ENCODE data around the gene STAB2.

The STAB2 gene

DNA sequence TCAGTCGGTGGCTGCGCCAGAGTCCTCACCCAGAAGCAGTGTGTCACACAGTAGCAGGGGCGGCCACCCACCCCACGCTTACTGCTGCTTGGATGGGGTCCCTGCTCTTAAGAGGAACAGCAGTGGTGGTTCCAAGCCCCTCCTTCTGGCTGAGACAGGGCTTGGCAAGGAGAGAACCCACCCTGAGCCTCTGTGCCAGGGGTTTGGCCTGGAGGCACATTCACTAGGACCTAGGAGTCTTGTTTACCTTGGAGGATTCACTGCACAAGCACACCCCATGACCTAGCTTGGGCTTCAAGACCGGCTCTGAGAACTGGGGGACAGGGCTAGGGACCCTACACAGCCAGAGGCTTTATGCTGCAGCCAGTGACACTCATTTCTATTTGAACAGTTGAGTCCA lies 175.4 kb downstream of the STAB2 start:
- H3K9me2 ChIP-seq (replicated peaks; ENCODE audit: insufficient read depth, low read length), result no peaks in the 10 kb centered on the region
- no peak overlapping the region for H2AFZ ChIP-seq (ENCODE audit: low read length)
- H4K20me1 ChIP-seq (ENCODE audit: insufficient read depth, low read length), result no peaks in the 10 kb centered on the region
- H3K79me2 ChIP-seq (ENCODE audit: low read length), result no peaks in the 10 kb centered on the region
- no peaks in the 10 kb centered on the region for H3K36me3 ChIP-seq (replicated peaks; ENCODE audit: insufficient read depth, low read length)
- no peak overlapping the region for H3K27ac ChIP-seq (ENCODE audit: low read length)
- H3K27me3 ChIP-seq (replicated peaks; ENCODE audit: insufficient read depth, low read length), result no peaks in the 10 kb centered on the region
- no peak for DNase-seq
- H3K4me1 ChIP-seq (ENCODE audit: low read length), result no peaks in the 10 kb centered on the region
- no peaks in the 10 kb centered on the region for H3K9me3 ChIP-seq (replicated peaks; ENCODE audit: insufficient read depth, low read length)
- H3K4me3 ChIP-seq (ENCODE audit: low read length), result no peak overlapping the region
- H3K4me2 ChIP-seq (ENCODE audit: low read depth, low read length), result no peak overlapping the region
- TF ChIP-seq EZH2phosphoT487 (IDR thresholded peaks at IDR 0.05; ENCODE audit: low read length) (no peak), EZH2 (optimal IDR thresholded peaks at IDR 0.05; ENCODE audit: low read depth, low read length) (no peak)
- no peak overlapping the region for H3K9ac ChIP-seq (ENCODE audit: low read length)
- H3F3A ChIP-seq (ENCODE audit: insufficient read depth, low read length), result no peaks in the 10 kb centered on the region

DNA sequence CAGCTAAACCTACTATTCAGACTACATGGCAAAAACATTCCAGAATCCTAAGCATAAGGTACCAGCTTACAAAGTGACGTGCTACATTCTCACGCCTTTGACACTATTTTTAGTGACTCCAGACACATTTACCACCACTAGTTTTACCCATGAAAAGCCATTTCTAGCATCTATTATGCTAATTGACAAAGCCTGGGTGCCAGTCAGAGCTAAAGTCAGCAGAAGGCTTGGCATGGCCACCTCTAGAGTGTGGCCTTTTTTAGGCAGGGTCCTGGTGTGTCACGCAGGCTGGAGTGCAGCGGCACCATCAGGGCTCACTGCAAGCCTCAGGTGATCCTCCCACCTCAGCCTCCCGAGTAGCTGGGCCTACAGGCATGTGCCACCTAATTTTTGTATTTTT lies 178.2 kb downstream of the STAB2 start:
- H3K9ac ChIP-seq (ENCODE audit: low read length), result no peak overlapping the region
- H3K79me2 ChIP-seq (ENCODE audit: low read length), result no peaks in the 10 kb centered on the region
- no peaks in the 10 kb centered on the region for H3F3A ChIP-seq (ENCODE audit: insufficient read depth, low read length)
- H3K9me2 ChIP-seq (replicated peaks; ENCODE audit: insufficient read depth, low read length), result no peaks in the 10 kb centered on the region
- no peaks in the 10 kb centered on the region for H3K36me3 ChIP-seq (replicated peaks; ENCODE audit: insufficient read depth, low read length)
- no peaks in the 10 kb centered on the region for H3K4me1 ChIP-seq (ENCODE audit: low read length)
- H3K27me3 ChIP-seq (replicated peaks; ENCODE audit: insufficient read depth, low read length), result no peaks in the 10 kb centered on the region
- no peaks in the 10 kb centered on the region for H4K20me1 ChIP-seq (ENCODE audit: insufficient read depth, low read length)
- H3K9me3 ChIP-seq (replicated peaks; ENCODE audit: insufficient read depth, low read length), result no peaks in the 10 kb centered on the region
- H3K4me2 ChIP-seq (ENCODE audit: low read depth, low read length), result no peak overlapping the region
- H3K27ac ChIP-seq (ENCODE audit: low read length), result no peak overlapping the region
- no peak overlapping the region for H2AFZ ChIP-seq (ENCODE audit: low read length)
- H3K4me3 ChIP-seq (ENCODE audit: low read length), result no peak overlapping the region
- TF ChIP-seq EZH2phosphoT487 (IDR thresholded peaks at IDR 0.05; ENCODE audit: low read length), result no peak
- no peak for TF ChIP-seq CTCF (IDR thresholded peaks at IDR 0.05; ENCODE audit: low read length)
- no peak for TF ChIP-seq EZH2 (optimal IDR thresholded peaks at IDR 0.05; ENCODE audit: low read depth, low read length)
- DNase-seq, result no peak

- Histone ChIP-seq H3K27ac (ENCODE audit: low read length) (no peak overlapping the region), H3K36me3 (replicated peaks; ENCODE audit: insufficient read depth, low read length) (no peaks in the 10 kb centered on the region), H3K4me3 (ENCODE audit: low read length) (no peak overlapping the region), H3K79me2 (ENCODE audit: low read length) (no peaks in the 10 kb centered on the region), H3K9ac (ENCODE audit: low read length) (no peak overlapping the region), H3K4me2 (ENCODE audit: low read depth, low read length) (no peak overlapping the region), H3F3A (ENCODE audit: insufficient read depth, low read length) (no peaks in the 10 kb centered on the region), H4K20me1 (ENCODE audit: insufficient read depth, low read length) (no peaks in the 10 kb centered on the region), H3K9me2 (replicated peaks; ENCODE audit: insufficient read depth, low read length) (no peaks in the 10 kb centered on the region), H3K4me1 (ENCODE audit: low read length) (no peaks in the 10 kb centered on the region), H3K27me3 (replicated peaks; ENCODE audit: insufficient read depth, low read length) (no peaks in the 10 kb centered on the region), H2AFZ (ENCODE audit: low read length) (no peak overlapping the region), H3K9me3 (replicated peaks; ENCODE audit: insufficient read depth, low read length) (no peaks in the 10 kb centered on the region)
- no peak for DNase-seq
- TF ChIP-seq EZH2phosphoT487 (IDR thresholded peaks at IDR 0.05; ENCODE audit: low read length), result no peak
- no peak for TF ChIP-seq EZH2 (optimal IDR thresholded peaks at IDR 0.05; ENCODE audit: low read depth, low read length)
- TF ChIP-seq CTCF (IDR thresholded peaks at IDR 0.05; ENCODE audit: low read length), result no peak
These were observed 179.0 kb downstream of the STAB2 start for GRCh38 chr12:103766028-103766427.

- TF ChIP-seq CTCF (IDR thresholded peaks at IDR 0.05; ENCODE audit: low read length), result no peak
- no peak for TF ChIP-seq EZH2 (optimal IDR thresholded peaks at IDR 0.05; ENCODE audit: low read depth, low read length)
- TF ChIP-seq EZH2phosphoT487 (IDR thresholded peaks at IDR 0.05; ENCODE audit: low read length), result no peak
- Histone ChIP-seq H3K36me3 (replicated peaks; ENCODE audit: insufficient read depth, low read length) (no peaks in the 10 kb centered on the region), H3F3A (ENCODE audit: insufficient read depth, low read length) (no peaks in the 10 kb centered on the region), H3K9me2 (replicated peaks; ENCODE audit: insufficient read depth, low read length) (no peaks in the 10 kb centered on the region), H3K9ac (ENCODE audit: low read length) (no peak overlapping the region), H3K27me3 (replicated peaks; ENCODE audit: insufficient read depth, low read length) (no peaks in the 10 kb centered on the region), H4K20me1 (ENCODE audit: insufficient read depth, low read length) (no peaks in the 10 kb centered on the region), H3K4me1 (ENCODE audit: low read length) (no peaks in the 10 kb centered on the region), H3K27ac (ENCODE audit: low read length) (no peak overlapping the region), H3K9me3 (replicated peaks; ENCODE audit: insufficient read depth, low read length) (no peaks in the 10 kb centered on the region), H2AFZ (ENCODE audit: low read length) (no peak overlapping the region), H3K4me2 (ENCODE audit: low read depth, low read length) (no peak overlapping the region), H3K4me3 (ENCODE audit: low read length) (no peak overlapping the region), H3K79me2 (ENCODE audit: low read length) (no peaks in the 10 kb centered on the region)
- DNase-seq, result no peak
These were observed 181.5 kb downstream of the STAB2 start for GRCh38 chr12:103768467-103769123.
